Peyer's patch (tissue), 4 donors: ENCODE measurements around the gene SLC44A4. TPM values are rescaled to one million over a fixed set of nuclear protein-coding genes. Genes with fewer than 3 reads are reported as not detected.

Source experiments
- DNase-seq, 3 donors: peaks; one replicate each; pipeline ENCODE4 v3.0.0-alpha.2; 2017 to 2019
- H3K27ac ChIP-seq, 4 donors: fragments of 200-600 bp; sonication (generic); one replicate each; pipeline ENCODE4 v1.5.1; 2016 to 2019
- H3K27me3 ChIP-seq, 2 donors: fragments of 200-600 bp; sonication (generic); one replicate each; pipeline ENCODE4 v1.5.1; 2019
- H3K36me3 ChIP-seq, 3 donors: fragments of 200-600 bp; sonication (generic); one replicate each; pipeline ENCODE4 v1.5.1; 2016 to 2019
- H3K4me1 ChIP-seq, 4 donors: fragments of 200-600 bp; sonication (generic); one replicate each; pipeline ENCODE4 v1.5.1; 2016 to 2019
- H3K4me3 ChIP-seq, 4 donors: fragments of 200-600 bp; sonication (generic); 1 replicate in 3 of 4; 2 replicates in 1 of 4; pipeline ENCODE4 v1.5.1; 2016 to 2019; ENCODE audit warnings: mild to moderate bottlenecking in 1 of 4
- H3K9me3 ChIP-seq, 4 donors: fragments of 200-600 bp; sonication (generic); one replicate each; pipeline ENCODE4 v1.5.1; 2016 to 2019; ENCODE audit warnings: mild to moderate bottlenecking in 1 of 4
- CTCF ChIP-seq, 6 experiments: fragments of 450-650 bp in 4 of 6; fragments of 200-600 bp in 2 of 6; sonication (generic) in 1 of 6; IDR thresholded peaks; one replicate each; pipeline ENCODE4 v1.5.1; 2017 to 2019; ENCODE audit warnings: antibody characterized with exemption in 6 of 6, mild to moderate bottlenecking in 3 of 6, moderate library complexity in 1 of 6
- POLR2A ChIP-seq, 2 donors: fragments of 450-650 bp; IDR thresholded peaks; one replicate each; pipeline ENCODE4 v1.5.1; 2017; ENCODE audit warnings: antibody characterized with exemption in 2 of 2, mild to moderate bottlenecking in 2 of 2, moderate library complexity in 2 of 2
- total RNA-seq, 4 donors: library from RNA; depleted of rRNA; stranded (reverse); fragments of >200 nt; gene quantifications; one replicate each; pipeline ENCODE4 v1.1.0, GENCODE V29; 2016

SLC44A4 gene
- total RNA-seq, 4 donors from 2014 or later = 64.4 to 508 (median 436) TPM

DNA sequence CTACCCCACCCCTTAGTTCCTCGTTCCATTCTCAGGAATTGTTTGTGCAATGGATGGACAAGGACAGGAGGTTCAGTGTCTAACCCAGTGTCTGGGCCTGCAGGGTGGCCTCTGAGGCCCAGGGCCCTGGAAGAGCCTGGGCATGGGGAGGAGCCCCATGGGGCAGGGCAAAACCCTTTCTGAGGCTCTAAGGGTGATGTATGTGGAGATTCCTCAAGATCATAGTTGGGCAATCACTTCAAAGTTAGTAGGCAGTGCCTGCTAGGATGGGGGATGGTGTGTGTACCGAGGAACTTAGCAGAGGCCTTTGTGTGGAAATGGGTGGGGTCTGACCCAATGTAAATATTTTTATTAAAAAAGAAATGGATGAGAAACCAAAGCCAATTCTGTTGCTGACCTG lies 42.0 kb upstream of the SLC44A4 start:
- Histone ChIP-seq H3K4me3 (no peak overlapping the region), H3K27me3 (no peaks in the 10 kb centered on the region), H3K36me3 (no peaks in the 10 kb centered on the region), H3K27ac (no peak overlapping the region), H3K4me1 (no peaks in the 10 kb centered on the region), H3K9me3 (no peaks in the 10 kb centered on the region)
- DNase-seq = no peak
- TF ChIP-seq CTCF (IDR thresholded peaks at IDR 0.05) (no peak), POLR2A (IDR thresholded peaks at IDR 0.05) (no peak)

DNA sequence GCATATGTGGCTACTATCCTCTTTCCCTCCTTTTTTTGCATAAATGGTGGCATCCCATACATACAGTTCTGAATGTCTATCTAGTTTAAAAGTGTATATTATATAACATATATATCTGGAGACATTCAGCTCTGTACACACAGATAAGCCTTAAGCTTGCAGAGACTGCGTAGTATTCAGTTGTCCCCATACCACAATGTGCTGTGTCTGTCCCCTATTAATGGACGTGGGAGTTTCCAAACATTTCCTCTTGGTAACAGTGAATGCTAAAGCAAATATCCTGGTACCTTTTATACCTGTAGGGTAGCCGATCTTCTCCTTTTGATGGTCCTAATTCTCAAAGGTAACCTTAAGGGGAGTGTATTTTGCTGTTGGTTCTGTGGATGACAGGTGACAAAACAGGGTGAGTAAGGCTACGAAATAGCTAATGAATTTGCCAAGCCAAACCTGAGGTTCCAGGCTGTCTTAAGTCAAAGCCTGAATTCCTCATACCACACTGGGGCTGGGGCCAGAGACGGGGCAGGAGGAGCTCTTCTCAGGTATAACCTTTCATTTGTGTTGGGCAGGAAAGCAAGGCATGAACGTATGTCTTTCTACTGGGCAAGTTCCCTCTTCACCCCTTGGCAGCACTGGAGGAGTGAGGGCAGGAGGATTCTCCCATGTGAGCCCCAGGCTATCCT lies 41.0 kb upstream of the SLC44A4 start:
- no peaks in the 10 kb centered on the region for H3K4me1 ChIP-seq
- no peak for TF ChIP-seq CTCF (IDR thresholded peaks at IDR 0.05)
- no peak for TF ChIP-seq POLR2A (IDR thresholded peaks at IDR 0.05)
- no peaks in the 10 kb centered on the region for H3K9me3 ChIP-seq
- no peak overlapping the region for H3K27ac ChIP-seq
- no peak overlapping the region for H3K4me3 ChIP-seq
- no peaks in the 10 kb centered on the region for H3K27me3 ChIP-seq
- no peaks in the 10 kb centered on the region for H3K36me3 ChIP-seq
- no peak for DNase-seq

- no peaks in the 10 kb centered on the region for H3K36me3 ChIP-seq
- H3K4me1 ChIP-seq = no peaks in the 10 kb centered on the region
- H3K27me3 ChIP-seq = no peaks in the 10 kb centered on the region
- H3K9me3 ChIP-seq = no peaks in the 10 kb centered on the region
- no peak for DNase-seq
- no peak overlapping the region for H3K27ac ChIP-seq
- TF ChIP-seq POLR2A (IDR thresholded peaks at IDR 0.05) = no peak
- no peak for TF ChIP-seq CTCF (IDR thresholded peaks at IDR 0.05)
- no peak overlapping the region for H3K4me3 ChIP-seq
These were observed 39.4 kb upstream of the SLC44A4 start for GRCh38 chr6:31918069-31918720.

DNA sequence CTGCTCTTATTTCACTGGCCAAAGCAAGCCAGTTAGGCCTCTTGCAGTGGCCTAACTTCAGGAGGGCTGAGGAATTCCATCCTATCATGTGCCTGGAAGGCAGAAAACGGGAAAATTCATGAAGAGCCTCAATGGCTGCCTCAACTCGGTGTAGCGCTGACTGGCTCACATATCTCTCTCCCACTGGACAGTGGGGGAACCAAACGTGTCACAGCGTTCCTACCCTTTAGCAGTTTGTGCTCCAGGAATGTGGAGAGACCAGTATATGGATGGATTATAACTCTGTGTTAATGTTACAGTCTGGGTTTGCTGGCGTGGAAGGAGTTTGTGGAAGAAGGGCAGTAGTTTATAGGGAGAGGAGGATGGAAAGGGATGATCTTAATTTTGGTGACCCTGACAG lies 37.0 kb upstream of the SLC44A4 start:
- DNase-seq = no peak
- no peaks in the 10 kb centered on the region for H3K4me1 ChIP-seq
- H3K27ac ChIP-seq = no peak overlapping the region
- no peaks in the 10 kb centered on the region for H3K36me3 ChIP-seq
- H3K27me3 ChIP-seq = no peaks in the 10 kb centered on the region
- TF ChIP-seq POLR2A (IDR thresholded peaks at IDR 0.05) (no peak), CTCF (IDR thresholded peaks at IDR 0.05) (no peak)
- H3K4me3 ChIP-seq = no peak overlapping the region
- H3K9me3 ChIP-seq = no peaks in the 10 kb centered on the region

DNA sequence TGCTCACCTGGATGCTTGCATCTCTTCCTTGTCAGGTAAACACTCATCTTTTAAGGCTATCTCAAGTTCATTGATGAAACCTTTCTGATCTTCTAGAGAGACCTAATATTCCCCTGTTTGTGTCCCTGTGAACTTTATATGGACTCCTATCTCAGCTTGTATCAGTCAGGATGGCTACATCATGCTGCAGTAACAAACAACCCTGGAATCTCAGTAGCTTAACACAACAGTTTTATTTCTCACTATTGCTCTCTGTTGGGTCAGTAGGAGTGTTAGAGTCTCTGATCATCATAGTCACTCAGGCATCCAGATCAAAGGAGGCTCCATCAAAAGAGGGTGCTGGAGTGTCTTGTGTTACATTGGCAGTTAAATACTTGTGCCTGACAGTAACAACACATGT lies 36.6 kb upstream of the SLC44A4 start:
- Histone ChIP-seq H3K4me3 (no peak overlapping the region), H3K36me3 (no peaks in the 10 kb centered on the region), H3K27ac (no peak overlapping the region), H3K4me1 (no peaks in the 10 kb centered on the region), H3K9me3 (no peaks in the 10 kb centered on the region), H3K27me3 (no peaks in the 10 kb centered on the region)
- no peak for DNase-seq
- no peak for TF ChIP-seq CTCF (IDR thresholded peaks at IDR 0.05)
- TF ChIP-seq POLR2A (IDR thresholded peaks at IDR 0.05) = no peak
